ENCODE data around the gene MAML2.

- TF ChIP-seq CTCF (IDR thresholded peaks at IDR 0.05; ENCODE audit: borderline replicate concordance, extremely low read depth, low read length, poor library complexity, severe bottlenecking) (no peak), EZH2 (IDR thresholded peaks at IDR 0.05; ENCODE audit: borderline replicate concordance, low read depth, low read length, severe bottlenecking) (no peak)
Measured at GRCh38 chr11:96177146-96177545, 165.8 kb downstream of the MAML2 start.

Data from DND-41 (cell line).